HepG2 (cell line): ENCODE measurements around the gene NUBP1. TPM values are rescaled to one million over a fixed set of nuclear protein-coding genes. Genes with fewer than 3 reads are reported as not detected.
"Not testable (repeated sequence)": the region's sequence is repeated elsewhere in the genome, so short reads cannot be mapped to it uniquely, and the experiment has no call there.

Experiments used
- ATAC-seq: fragments of 200-7000 bp; cut with Tn5 transposase; 3 replicates; pipeline ENCODE4 v1.9.1; 2020; ENCODE audit warnings: mild to moderate bottlenecking, moderate library complexity
- BruUV-seq: library from RNA; stranded (reverse); fragments of 400-500 nt; replicated peaks from 2 replicates; lab custom pipeline; 2021; lab: Mats Ljungman, UMichigan
- CTCF ChIA-PET: fragments of 300-600 bp; formaldehyde crosslinking; extraction: SDS; loops from one replicate; lab custom pipeline; 2021; ENCODE audit warnings: low total read pairs, inconsistent platforms, low intra/inter-chr PET ratio; lab: Yijun Ruan, JAX
- POLR2A ChIA-PET: fragments of 350-600 bp; sonication (Branson Sonifier 250); formaldehyde crosslinking; loops from one replicate; lab custom pipeline; 2020; ENCODE audit warnings: antibody characterized with exemption, inconsistent platforms; lab: Yijun Ruan, JAX
- DNase-seq: peaks from one replicate; pipeline ENCODE4 v3.0.0-alpha.2; 2015; ENCODE audit warnings: low spot score
- FAIRE-seq: peaks from 3 replicates; lab custom pipeline; 2011; peaks lifted over from hg19 to GRCh38; lab: Jason Lieb, UNC
- H2AFZ ChIP-seq: one replicate; pipeline ENCODE4 v1.6.1; 2011; ENCODE audit warnings: low read length, inconsistent platforms
- H3K27ac ChIP-seq: fragments of 300-600 bp; 3 replicates; pipeline ENCODE4 v1.8.0; 2011; ENCODE audit warnings: mixed run types, mild to moderate bottlenecking, mixed read lengths, low read length, inconsistent platforms; ENCODE audit not compliant: insufficient read depth; ENCODE audit errors: extremely low read length
- H3K27me3 ChIP-seq, 2 experiments: fragments of 200-600 bp in 1 of 2; 2 replicates in 1 of 2; 3 replicates in 1 of 2; pipeline versions ENCODE4 v1.6.0 to v1.8.0; 2011; ENCODE audit warnings: low read length in 2 of 2, mild to moderate bottlenecking in 2 of 2, moderate library complexity in 2 of 2, inconsistent platforms in 1 of 2; ENCODE audit not compliant: insufficient read depth in 2 of 2, control insufficient read depth in 1 of 2
- H3K36me3 ChIP-seq, 2 experiments: fragments of 200-600 bp in 1 of 2; replicated peaks in 1 of 2; 2 replicates in 1 of 2; 3 replicates in 1 of 2; pipeline versions ENCODE4 v1.5.1 to v1.8.0; 2011; ENCODE audit warnings: low read length in 2 of 2, inconsistent platforms in 1 of 2; ENCODE audit not compliant: insufficient read depth in 2 of 2, control insufficient read depth in 1 of 2
- H3K4me1 ChIP-seq: 2 replicates; pipeline ENCODE4 v1.5.1; 2012; ENCODE audit warnings: low read length, inconsistent platforms; ENCODE audit not compliant: insufficient read depth
- H3K4me2 ChIP-seq: 2 replicates; pipeline ENCODE4 v1.6.0; 2011; ENCODE audit warnings: low read depth, low read length, inconsistent platforms
- H3K4me3 ChIP-seq, 3 experiments: fragments of 200-600 bp in 1 of 3; sonication (generic), shearing (Covaris generic) in 1 of 3; replicated peaks in 1 of 3; 2 replicates each; pipeline ENCODE4 v1.5.1; 2011 to 2016; ENCODE audit warnings: low read length in 3 of 3, inconsistent platforms in 2 of 3, low read depth in 2 of 3, mild to moderate bottlenecking in 2 of 3, control low read depth in 1 of 3, mixed read lengths in 1 of 3; ENCODE audit not compliant: insufficient read depth in 1 of 3
- H3K79me2 ChIP-seq: one replicate; pipeline ENCODE4 v1.6.1; 2011; ENCODE audit warnings: low read length, inconsistent platforms; ENCODE audit not compliant: insufficient read depth
- H3K9ac ChIP-seq: 2 replicates; pipeline ENCODE4 v1.6.0; 2011; ENCODE audit warnings: mild to moderate bottlenecking, low read depth, low read length, inconsistent platforms; ENCODE audit not compliant: insufficient read depth
- H3K9me3 ChIP-seq: 2 replicates; pipeline ENCODE4 v1.5.1; 2012; ENCODE audit warnings: mild to moderate bottlenecking, low read length
- H4K20me1 ChIP-seq: 2 replicates; pipeline ENCODE4 v1.6.0; 2011; ENCODE audit warnings: inconsistent platforms, mild to moderate bottlenecking, low read length, moderate library complexity; ENCODE audit not compliant: insufficient read depth
- CEBPB ChIP-seq: IDR thresholded peaks from 2 replicates; pipeline ENCODE4 v1.6.1; 2011; ENCODE audit warnings: low read depth, low read length, improper control_type of control experiment, borderline replicate concordance
- LRRFIP1 ChIP-seq: sonication (generic); formaldehyde crosslinking; conservative IDR thresholded peaks from 2 replicates; pipeline ENCODE4 v1.4.0; 2020; ENCODE audit warnings: missing genetic modification reagents
- SNRNP70 ChIP-seq: fragments of 200-400 bp; formaldehyde crosslinking; IDR thresholded peaks from 2 replicates; pipeline ENCODE4 v1.6.1; 2017; ENCODE audit warnings: mild to moderate bottlenecking, low read depth, low read length, moderate library complexity
- ZNF607 ChIP-seq: sonication (generic); formaldehyde crosslinking; IDR thresholded peaks from 2 replicates; pipeline ENCODE4 v1.5.1; 2020; ENCODE audit warnings: missing genetic modification reagents, mild to moderate bottlenecking, borderline replicate concordance
- ZNF772 ChIP-seq: sonication (generic); formaldehyde crosslinking; IDR thresholded peaks from 2 replicates; pipeline ENCODE4 v1.5.0; 2020; ENCODE audit warnings: mild to moderate bottlenecking, missing genetic modification reagents
- WGBS: methylation state at CpG from one replicate; pipeline ENCODE4 v1.1.6; 2017; ENCODE audit warnings: low lambda C conversion rate; 5-methylcytosine and 5-hydroxymethylcytosine counted together
- in situ Hi-C: cut with HindIII; loops from 2 replicates; pipeline ENCODE4 v1.10.0; 2017; ENCODE audit warnings: low pct_unique_long_range_greater_than_20kb; ENCODE audit not compliant: extremely low pct_ligation_motif_present
- intact Hi-C: fragments of 100-400 bp; cut with micrococcal nuclease; formaldehyde crosslinking; loops from one replicate; pipeline ENCODE4 v1.10.0; 2022; ENCODE audit not compliant: unreplicated experiment
- polyA plus RNA-seq, 8 experiments: library from polyadenylated mRNA; depleted of rRNA in 3 of 8; stranded (reverse) in 7 of 8; unstranded in 1 of 8; fragments of >200 nt; fragmentation: Illumina TruSeq in 4 of 8; extraction: Trizol in 4 of 8; gene quantifications; 2 replicates each; pipeline versions ENCODE4 v1.2.1 to v1.2.3, GENCODE V29; 2011 to 2016; ENCODE audit warnings: low read depth in 4 of 8, missing spikeins in 1 of 8, mixed read lengths in 1 of 8; ENCODE audit not compliant: insufficient read depth in 1 of 8
- total RNA-seq, 5 experiments: library from RNA; depleted of rRNA; stranded (reverse); fragments of >200 nt; fragmentation: Illumina TruSeq; extraction: Trizol; gene quantifications; 2 replicates each; pipeline ENCODE4 v1.2.3, GENCODE V29; 2016; ENCODE audit warnings: low read depth in 1 of 5

Gene NUBP1
- total and polyA plus RNA-seq, 2 of the 13 experiments (the other 11 are each of a cell fraction or from before 2014, with no cell fraction given), result 53.5 to 70.4 TPM

GRCh38 chr16:10770907-10771306, 27.3 kb downstream of the NUBP1 start:
- peaks cover 0 to 8% of the 10 kb centered on the region in 2 experiments; a peak in 1 of 5 replicates for H3K27me3 ChIP-seq
- H3K9me3 ChIP-seq, result no peaks in the 10 kb centered on the region
- CTCF ChIA-PET, result no interaction called here
- ATAC-seq (no peak), FAIRE-seq (no peak), DNase-seq (no peak)
- H3K27ac ChIP-seq, result no peak overlapping the region
- 76% methylated on average over 1 of the region's 1 CpG for WGBS
- peaks cover 0 to 4% of the 10 kb centered on the region in 2 experiments; a peak in 2 of 5 replicates for H3K36me3 ChIP-seq
- H3K79me2 ChIP-seq, result no peaks in the 10 kb centered on the region
- H3K4me1 ChIP-seq, result peaks cover 17% of the 10 kb centered on the region
- no TSS peak for BruUV-seq
- no peaks in the 10 kb centered on the region for H4K20me1 ChIP-seq
- in situ Hi-C loops, result no loop called here
- POLR2A ChIA-PET, result interaction anchor here (1.9 kb wide), 1 partner anchor 27 kb away, joined by 6 read pairs; the partner anchor contains the start of gene NUBP1
- intact Hi-C loops, result no loop called here
- TF ChIP-seq CEBPB (peak; percentile 78; the same call in 1 of the 2 replicates), SNRNP70 (no peak)
- no peak overlapping the region for H3K4me2 ChIP-seq
- H3K4me3 ChIP-seq, result no peak overlapping the region
- H3K9ac ChIP-seq, result no peak overlapping the region
- H2AFZ ChIP-seq, result no peak overlapping the region

- POLR2A ChIA-PET, result no interaction called here
- FAIRE-seq, result no peak
These were observed 32.6 kb downstream of the NUBP1 start for GRCh38 chr16:10776280-10776679.

GRCh38 chr16:10776923-10777322, 33.3 kb downstream of the NUBP1 start:
- ATAC-seq, H3K9me3 ChIP-seq, POLR2A ChIA-PET, H3K9ac ChIP-seq, H2AFZ ChIP-seq, H3K79me2 ChIP-seq, H3K36me3 ChIP-seq, H3K4me2 ChIP-seq, in situ Hi-C loops, CTCF ChIA-PET, BruUV-seq, intact Hi-C loops, H3K4me1 ChIP-seq, DNase-seq, H3K27ac ChIP-seq, H3K4me3 ChIP-seq, FAIRE-seq, H4K20me1 ChIP-seq: not testable (repeated sequence)
- peaks cover 2 to 27% of the 10 kb centered on the region in 2 experiments; a peak in 4 of 5 replicates for H3K27me3 ChIP-seq
- 35% methylated on average over 6 of the region's 6 CpGs for WGBS

More at GRCh38 chr16:10776280-10776679, 32.6 kb downstream of the NUBP1 start:
- H3K4me3 ChIP-seq, result no peak overlapping the region
- BruUV-seq, result no TSS peak
- peaks cover 11% of the 10 kb centered on the region for H3K4me1 ChIP-seq
- in situ Hi-C loops (no loop called here), intact Hi-C loops (no loop called here)
- H3K9me3 ChIP-seq, result no peaks in the 10 kb centered on the region
- H3K36me3 ChIP-seq, result no peaks in the 10 kb centered on the region
- H3K4me2 ChIP-seq, result no peak overlapping the region
- H2AFZ ChIP-seq, result no peak overlapping the region
- H4K20me1 ChIP-seq, result no peaks in the 10 kb centered on the region
- H3K9ac ChIP-seq, result no peak overlapping the region
- 53% methylated on average over 4 of the region's 4 CpGs for WGBS
- ATAC-seq, result no peak
- H3K27me3 ChIP-seq, result peaks cover 2 to 27% of the 10 kb centered on the region in 2 experiments; a peak in 4 of 5 replicates
- TF ChIP-seq ZNF607 (no peak), ZNF772 (CRISPR knock-in tag) (no peak), LRRFIP1 (CRISPR knock-in tag) (no peak)
- H3K79me2 ChIP-seq, result no peaks in the 10 kb centered on the region
- no peak for DNase-seq
- no peak overlapping the region for H3K27ac ChIP-seq
- CTCF ChIA-PET, result no interaction called here
